A549 (cell line): ENCODE data around the gene GBX2.
"Not testable (repeated sequence)": the region's sequence is repeated elsewhere in the genome, so short reads cannot be mapped to it uniquely, and the experiment has no call there.

Experiments used
- POLR2A ChIP-seq: IDR thresholded peaks from 2 replicates; pipeline ENCODE4 v1.6.1; 2012; ENCODE audit warnings: mild to moderate bottlenecking, low read length
- REST ChIP-seq: fragments of 200-600 bp; sonication (generic); IDR thresholded peaks from 2 replicates; pipeline ENCODE4 v1.6.1; 2016; ENCODE audit warnings: antibody characterized with exemption, mild to moderate bottlenecking, moderate library complexity
- RNF2 ChIP-seq: fragments of 200-600 bp; sonication (generic); IDR thresholded peaks from 2 replicates; pipeline ENCODE4 v1.6.1; 2016; ENCODE audit warnings: low read depth, mild to moderate bottlenecking, antibody characterized with exemption, moderate library complexity, borderline replicate concordance
- USF2 ChIP-seq: fragments of 450-650 bp; IDR thresholded peaks from 2 replicates; pipeline ENCODE4 v1.6.1; 2014; ENCODE audit warnings: antibody characterized with exemption
- ZFP36 ChIP-seq: fragments of 450-650 bp; IDR thresholded peaks from 2 replicates; pipeline ENCODE4 v1.6.1; 2014; ENCODE audit warnings: borderline replicate concordance; ENCODE audit not compliant: partially characterized antibody
- ZSCAN20 ChIP-seq: fragments of 250-450 bp; sonication (Bioruptor Pico); IDR thresholded peaks from 2 replicates; pipeline ENCODE4 v1.8.0; 2022; ENCODE audit warnings: mild to moderate bottlenecking, moderate library complexity
- TF ChIP-seq, protein P1 (sequence below): fragments of >200 bp; sonication (Bioruptor Twin); formaldehyde crosslinking; IDR thresholded peaks from 3 replicates; pipeline ENCODE4 v1.5.1; 2016

DNA sequence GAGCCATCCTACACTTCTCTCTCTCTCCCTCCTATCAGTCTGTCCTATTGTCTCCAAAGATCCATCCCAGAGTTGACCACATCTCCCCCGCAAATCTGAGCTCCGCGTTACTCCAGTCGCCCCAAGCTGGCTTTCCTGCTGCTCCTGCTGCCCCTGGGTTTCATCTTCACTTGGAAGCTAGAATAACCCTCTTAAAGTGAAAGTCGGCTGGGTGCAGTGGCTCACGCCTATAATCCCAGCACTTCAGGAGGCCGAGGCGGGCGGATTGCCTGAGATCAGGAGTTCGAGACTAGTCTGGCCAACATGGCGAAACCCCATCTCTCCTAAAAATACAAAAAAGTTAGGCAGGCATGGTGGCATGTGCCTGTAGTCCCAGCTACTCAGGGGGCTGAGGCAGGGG is 26.6 kb downstream of the GBX2 start:
- TF ChIP-seq REST, POLR2A, RNF2, ZFP36, ZSCAN20, USF2: not testable (repeated sequence)
- TF ChIP-seq, protein P1, sequence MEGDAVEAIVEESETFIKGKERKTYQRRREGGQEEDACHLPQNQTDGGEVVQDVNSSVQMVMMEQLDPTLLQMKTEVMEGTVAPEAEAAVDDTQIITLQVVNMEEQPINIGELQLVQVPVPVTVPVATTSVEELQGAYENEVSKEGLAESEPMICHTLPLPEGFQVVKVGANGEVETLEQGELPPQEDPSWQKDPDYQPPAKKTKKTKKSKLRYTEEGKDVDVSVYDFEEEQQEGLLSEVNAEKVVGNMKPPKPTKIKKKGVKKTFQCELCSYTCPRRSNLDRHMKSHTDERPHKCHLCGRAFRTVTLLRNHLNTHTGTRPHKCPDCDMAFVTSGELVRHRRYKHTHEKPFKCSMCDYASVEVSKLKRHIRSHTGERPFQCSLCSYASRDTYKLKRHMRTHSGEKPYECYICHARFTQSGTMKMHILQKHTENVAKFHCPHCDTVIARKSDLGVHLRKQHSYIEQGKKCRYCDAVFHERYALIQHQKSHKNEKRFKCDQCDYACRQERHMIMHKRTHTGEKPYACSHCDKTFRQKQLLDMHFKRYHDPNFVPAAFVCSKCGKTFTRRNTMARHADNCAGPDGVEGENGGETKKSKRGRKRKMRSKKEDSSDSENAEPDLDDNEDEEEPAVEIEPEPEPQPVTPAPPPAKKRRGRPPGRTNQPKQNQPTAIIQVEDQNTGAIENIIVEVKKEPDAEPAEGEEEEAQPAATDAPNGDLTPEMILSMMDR, result not testable (repeated sequence)
